ENCODE results near the gene IRAK1.

The IRAK1 gene

DNA sequence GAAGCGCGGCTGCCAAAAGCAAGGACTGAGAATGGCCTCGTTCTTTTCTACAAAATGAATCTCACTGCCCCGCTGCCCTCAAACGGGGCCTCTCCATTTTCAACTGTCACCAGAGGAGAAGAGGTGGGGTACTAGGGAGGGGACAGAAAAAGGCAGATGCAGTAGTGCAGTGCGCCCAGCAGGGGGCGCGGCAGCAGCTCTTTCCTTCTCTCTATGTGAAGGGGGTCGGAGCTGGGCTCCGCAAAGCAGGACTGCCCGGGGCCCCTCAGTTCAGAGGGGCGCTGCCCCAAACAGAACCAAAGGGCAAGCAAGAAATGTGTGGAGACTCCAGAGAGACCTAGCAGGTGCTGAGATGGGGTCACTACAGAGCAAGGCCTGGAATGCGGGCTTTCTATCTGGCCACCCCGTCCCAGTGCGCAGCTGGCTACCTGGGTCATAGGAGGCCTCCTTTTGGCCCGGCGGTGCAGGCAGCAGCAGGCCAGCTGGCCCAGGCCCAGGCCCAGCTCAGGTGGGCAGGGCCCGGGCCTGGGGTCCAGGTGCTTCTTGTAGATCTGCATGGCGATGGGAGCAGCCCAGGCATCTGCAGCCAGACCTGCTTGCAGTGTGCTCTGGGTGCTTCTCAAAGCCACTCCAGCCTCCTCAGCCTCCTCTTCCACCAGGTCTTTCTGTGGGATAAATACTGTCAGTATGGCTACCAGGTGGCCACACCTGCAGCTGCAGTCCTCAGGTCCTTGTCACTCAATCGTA, 5.9 kb downstream of the IRAK1 start:
- H3K4me3 ChIP-seq (ENCODE audit: low read depth, low read length), result no peak overlapping the region
- in situ Hi-C loops (cut with HindIII; ENCODE audit: low pct_ligation_motif_present, low sequenced_read_pairs), result no loop called here
- no peak for DNase-seq
- TF ChIP-seq, protein P1, sequence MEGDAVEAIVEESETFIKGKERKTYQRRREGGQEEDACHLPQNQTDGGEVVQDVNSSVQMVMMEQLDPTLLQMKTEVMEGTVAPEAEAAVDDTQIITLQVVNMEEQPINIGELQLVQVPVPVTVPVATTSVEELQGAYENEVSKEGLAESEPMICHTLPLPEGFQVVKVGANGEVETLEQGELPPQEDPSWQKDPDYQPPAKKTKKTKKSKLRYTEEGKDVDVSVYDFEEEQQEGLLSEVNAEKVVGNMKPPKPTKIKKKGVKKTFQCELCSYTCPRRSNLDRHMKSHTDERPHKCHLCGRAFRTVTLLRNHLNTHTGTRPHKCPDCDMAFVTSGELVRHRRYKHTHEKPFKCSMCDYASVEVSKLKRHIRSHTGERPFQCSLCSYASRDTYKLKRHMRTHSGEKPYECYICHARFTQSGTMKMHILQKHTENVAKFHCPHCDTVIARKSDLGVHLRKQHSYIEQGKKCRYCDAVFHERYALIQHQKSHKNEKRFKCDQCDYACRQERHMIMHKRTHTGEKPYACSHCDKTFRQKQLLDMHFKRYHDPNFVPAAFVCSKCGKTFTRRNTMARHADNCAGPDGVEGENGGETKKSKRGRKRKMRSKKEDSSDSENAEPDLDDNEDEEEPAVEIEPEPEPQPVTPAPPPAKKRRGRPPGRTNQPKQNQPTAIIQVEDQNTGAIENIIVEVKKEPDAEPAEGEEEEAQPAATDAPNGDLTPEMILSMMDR (IDR thresholded peaks at IDR 0.05; ENCODE audit: low read depth, low read length, missing control alignments), result peak; percentile 91
- H3K27me3 ChIP-seq (replicated peaks), result no peaks in the 10 kb centered on the region
- H3K27ac ChIP-seq, result no peak overlapping the region
- H3K36me3 ChIP-seq (replicated peaks), result peaks cover 8% of the 10 kb centered on the region

DNA sequence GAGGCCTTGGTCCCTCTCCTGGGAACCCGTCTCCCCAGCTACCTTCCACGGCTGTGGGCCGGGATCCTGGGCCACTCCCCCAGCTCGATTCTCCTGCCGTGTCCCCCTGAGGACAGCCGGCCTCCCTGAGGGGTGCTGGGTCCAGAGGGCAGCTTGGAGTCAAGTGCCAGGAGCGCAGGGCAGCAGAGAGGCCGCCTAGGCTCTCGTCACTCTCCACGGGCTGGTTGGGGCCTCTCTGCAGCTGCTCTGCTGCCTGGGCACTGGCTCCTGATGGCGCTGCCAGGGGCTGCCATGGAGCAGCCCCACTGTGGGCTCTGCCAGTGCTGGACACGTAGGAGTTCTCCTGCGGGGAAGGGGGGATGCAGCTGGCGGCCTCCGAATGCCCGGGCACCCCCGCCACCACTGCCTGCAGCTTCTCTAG, 6.7 kb downstream of the IRAK1 start:
- Histone ChIP-seq H3K36me3 (replicated peaks) (peaks cover 8% of the 10 kb centered on the region), H3K27me3 (replicated peaks) (no peaks in the 10 kb centered on the region), H3K4me3 (ENCODE audit: low read depth, low read length) (no peak overlapping the region), H3K27ac (no peak overlapping the region)
- TF ChIP-seq, protein P1 (IDR thresholded peaks at IDR 0.05; ENCODE audit: low read depth, low read length, missing control alignments), result no peak
- in situ Hi-C loops (cut with HindIII; ENCODE audit: low pct_ligation_motif_present, low sequenced_read_pairs), result no loop called here
- DNase-seq, result no peak

DNA sequence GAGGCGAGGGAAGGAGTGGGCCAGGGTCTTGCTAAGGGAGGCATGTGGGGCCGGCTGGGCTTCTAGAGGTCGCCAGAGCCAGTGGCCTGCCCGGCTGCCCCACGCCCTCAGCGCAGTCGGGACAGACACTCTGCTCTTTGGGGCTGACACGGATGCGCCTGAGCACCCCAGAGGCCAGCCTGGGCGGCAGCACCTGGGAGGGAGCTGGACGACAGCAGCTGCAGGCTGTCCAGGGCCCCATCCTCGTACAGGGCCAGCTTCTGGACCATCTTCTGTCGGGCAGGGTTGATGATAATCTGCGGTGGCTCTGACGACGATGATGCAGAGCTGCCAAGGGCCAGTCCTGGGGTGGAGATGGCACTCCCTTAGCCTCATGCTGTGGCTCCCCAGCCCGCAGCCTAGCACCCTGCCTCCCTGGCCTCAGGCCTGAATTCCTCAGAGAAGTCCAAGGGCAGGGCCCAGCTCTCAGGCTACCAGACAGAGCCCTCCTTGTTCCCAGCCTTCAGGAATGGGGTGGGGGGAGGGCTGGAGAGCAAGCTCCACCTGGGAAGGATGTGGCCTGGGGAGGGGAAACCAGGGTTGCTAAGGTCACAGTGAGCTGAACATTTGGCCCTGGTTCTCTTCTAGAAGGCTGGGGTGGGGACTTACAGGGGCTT, 7.2 kb downstream of the IRAK1 start:
- Histone ChIP-seq H3K27ac (no peak overlapping the region), H3K27me3 (replicated peaks) (no peaks in the 10 kb centered on the region), H3K4me3 (ENCODE audit: low read depth, low read length) (no peak overlapping the region), H3K36me3 (replicated peaks) (peaks cover 8% of the 10 kb centered on the region)
- no peak for DNase-seq
- TF ChIP-seq, protein P1 (IDR thresholded peaks at IDR 0.05; ENCODE audit: low read depth, low read length, missing control alignments), result no peak
- in situ Hi-C loops (cut with HindIII; ENCODE audit: low pct_ligation_motif_present, low sequenced_read_pairs), result no loop called here

DNA sequence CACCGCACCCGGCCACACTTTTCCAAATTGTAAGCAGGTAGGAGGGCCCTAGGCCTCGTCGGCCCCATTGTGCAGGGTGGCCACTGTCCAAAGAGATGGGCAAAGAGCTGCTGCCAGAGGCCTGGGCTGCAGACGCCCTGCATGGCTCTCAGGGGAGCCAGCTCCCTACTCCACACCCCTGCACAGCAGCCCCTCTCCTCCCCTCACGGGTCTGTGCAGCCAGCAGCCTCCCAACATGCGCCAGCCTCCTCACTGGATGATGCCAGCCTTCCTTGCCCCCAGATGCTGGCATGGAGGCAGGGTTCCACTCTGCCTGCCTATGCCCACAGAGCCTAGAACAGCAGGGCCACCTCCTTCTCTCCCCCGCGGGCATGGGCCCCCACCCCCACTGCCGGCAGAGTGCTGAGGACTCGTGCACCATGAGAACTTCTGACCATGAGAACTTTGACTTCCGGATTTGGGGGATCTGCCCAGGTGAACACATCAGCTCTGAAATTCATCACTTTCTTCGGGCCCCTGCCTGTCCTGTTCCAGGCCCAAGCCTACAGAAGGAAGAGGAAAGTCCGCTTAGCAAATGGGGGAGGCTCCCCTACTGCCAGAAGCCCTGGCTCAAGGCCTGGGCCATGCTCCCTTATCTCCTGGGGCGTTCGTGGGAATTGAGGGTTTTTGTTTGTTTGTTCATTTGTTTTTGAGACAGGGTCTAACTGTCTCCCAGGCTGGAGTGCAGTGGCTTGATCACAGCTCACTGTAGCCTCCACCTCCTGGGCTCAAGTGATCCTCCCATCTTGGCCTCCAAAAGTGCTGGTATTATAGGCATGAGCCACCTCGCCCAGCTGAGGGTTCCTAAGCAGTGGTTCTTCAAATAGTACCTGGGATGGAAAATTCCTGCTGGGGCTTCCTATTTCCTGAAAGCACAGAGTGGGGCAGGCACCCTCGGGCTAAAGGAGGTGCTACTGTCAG, 8.0 kb downstream of the IRAK1 start:
- Histone ChIP-seq H3K36me3 (replicated peaks) (peaks cover 3% of the 10 kb centered on the region), H3K4me3 (ENCODE audit: low read depth, low read length) (no peak overlapping the region), H3K27ac (no peak overlapping the region), H3K27me3 (replicated peaks) (no peaks in the 10 kb centered on the region)
- no peak for DNase-seq
- TF ChIP-seq, protein P1 (IDR thresholded peaks at IDR 0.05; ENCODE audit: low read depth, low read length, missing control alignments), result no peak
- in situ Hi-C loops (cut with HindIII; ENCODE audit: low pct_ligation_motif_present, low sequenced_read_pairs), result no loop called here

DNA sequence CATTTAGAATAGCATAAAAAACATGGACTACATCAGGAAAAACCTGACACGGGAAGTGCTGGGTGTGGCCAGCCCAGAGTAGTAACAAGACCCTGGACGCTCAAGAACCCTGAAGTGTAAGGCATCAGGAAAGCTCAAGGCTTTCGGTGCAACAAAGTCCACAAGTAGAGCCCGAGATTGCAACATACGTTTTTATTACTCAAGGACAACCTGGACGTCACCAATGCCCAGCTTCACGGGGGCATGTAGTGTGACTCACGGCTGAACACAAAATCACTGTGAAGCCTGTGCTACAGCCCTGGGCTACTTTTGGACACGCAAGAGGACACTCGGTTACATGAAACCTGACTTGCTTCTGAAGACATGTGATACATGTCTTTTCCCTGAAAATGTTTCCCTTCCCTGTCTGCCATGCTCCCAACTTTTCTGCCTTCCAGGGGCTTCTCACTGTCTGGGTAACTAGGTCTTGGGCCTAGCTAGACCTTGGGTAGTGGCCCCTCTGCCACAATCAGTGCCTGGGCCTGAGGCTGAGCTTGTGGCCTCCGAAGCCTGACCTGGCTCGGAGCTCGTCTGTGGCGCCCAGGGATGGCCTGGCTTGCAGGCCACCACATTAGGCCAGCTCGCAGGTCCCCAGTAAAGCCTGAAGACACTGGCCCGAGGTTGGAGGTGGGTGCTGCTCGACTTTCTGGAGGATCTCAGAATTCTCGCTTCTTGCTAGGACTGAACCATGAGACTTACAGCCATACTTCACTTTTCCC, 9.2 kb downstream of the IRAK1 start:
- Histone ChIP-seq H3K4me3 (ENCODE audit: low read depth, low read length) (no peak overlapping the region), H3K27me3 (replicated peaks) (no peaks in the 10 kb centered on the region), H3K27ac (no peak overlapping the region), H3K36me3 (replicated peaks) (peaks cover 3% of the 10 kb centered on the region)
- DNase-seq, result no peak
- in situ Hi-C loops (cut with HindIII; ENCODE audit: low pct_ligation_motif_present, low sequenced_read_pairs), result no loop called here
- TF ChIP-seq, protein P1 (IDR thresholded peaks at IDR 0.05; ENCODE audit: low read depth, low read length, missing control alignments), result no peak
